ENCODE results near the gene TPM2.

GRCh38 chr9:35675204-35675603, 14.5 kb downstream of the TPM2 start:
- TF ChIP-seq CTCF (IDR thresholded peaks at IDR 0.05) (no peak), FOXM1 (IDR thresholded peaks at IDR 0.05; ENCODE audit: low read depth) (no peak), TAF1 (IDR thresholded peaks at IDR 0.05; ENCODE audit: borderline replicate concordance, low read depth, low read length) (no peak), SMC3 (IDR thresholded peaks at IDR 0.05; ENCODE audit: low read depth, low read length) (no peak), GABPA (IDR thresholded peaks at IDR 0.05; ENCODE audit: low read depth) (no peak), RCOR1 (IDR thresholded peaks at IDR 0.05; ENCODE audit: low read length) (no peak), EP300 (IDR thresholded peaks at IDR 0.05; ENCODE audit: borderline replicate concordance in 1 of 2, low read depth in 1 of 2, low read length in 1 of 2) (no peak), REST (IDR thresholded peaks at IDR 0.05; ENCODE audit: low read depth, low read length) (no peak)

Data from SK-N-SH (cell line).